SU-DHL-6 (cell line): ENCODE data around the gene PPP1R12A.

Experiments used
- H2AFZ ChIP-seq: fragments of 200-600 bp; sonication (generic); 2 replicates; pipeline ENCODE4 v1.6.1; 2014; ENCODE audit warnings: low read depth, mild to moderate bottlenecking, moderate library complexity, mixed read lengths, antibody characterized with exemption, low read length; ENCODE audit not compliant: severe bottlenecking
- H3F3A ChIP-seq: fragments of 200-600 bp; shearing (Covaris generic); 2 replicates; pipeline ENCODE4 v1.6.0; 2016; ENCODE audit warnings: antibody characterized with exemption, mild to moderate bottlenecking; ENCODE audit not compliant: insufficient read depth
- H3K27ac ChIP-seq: fragments of 200-600 bp; sonication (generic); 2 replicates; pipeline ENCODE4 v1.5.1; 2016; ENCODE audit warnings: low read depth, mild to moderate bottlenecking, low read length, moderate library complexity, mixed read lengths
- H3K27me3 ChIP-seq: fragments of 200-600 bp; sonication (generic), shearing (Covaris generic); 2 replicates; pipeline ENCODE4 v1.6.0; 2014; ENCODE audit warnings: mild to moderate bottlenecking, low read length
- H3K36me3 ChIP-seq: fragments of 200-600 bp; sonication (generic); 2 replicates; pipeline ENCODE4 v1.6.1; 2014; ENCODE audit warnings: mild to moderate bottlenecking, low read length, mixed read lengths
- H3K4me2 ChIP-seq: fragments of 300-600, 200-600 bp; shearing (Covaris generic), sonication (generic); 2 replicates; pipeline ENCODE4 v1.6.0; 2014; ENCODE audit warnings: low read length, low read depth, mild to moderate bottlenecking; ENCODE audit not compliant: poor library complexity, severe bottlenecking
- H3K4me3 ChIP-seq: fragments of 200-600 bp; sonication (generic); 2 replicates; pipeline ENCODE4 v1.5.1; 2014; ENCODE audit warnings: antibody characterized with exemption, low read length, mild to moderate bottlenecking, mixed read lengths; ENCODE audit not compliant: insufficient read depth, poor library complexity, severe bottlenecking
- H3K79me2 ChIP-seq: fragments of 200-600 bp; sonication (generic); 2 replicates; pipeline ENCODE4 v1.6.1; 2014; ENCODE audit warnings: mild to moderate bottlenecking, low read length, moderate library complexity; ENCODE audit not compliant: insufficient read depth
- H3K9ac ChIP-seq: fragments of 200-600 bp; sonication (generic); 2 replicates; pipeline ENCODE4 v1.7.0; 2014; ENCODE audit warnings: mild to moderate bottlenecking, low read length
- H3K9me2 ChIP-seq: fragments of 200-600 bp; sonication (generic); replicated peaks from 2 replicates; pipeline ENCODE4 v1.6.1; 2014; ENCODE audit warnings: low read length; ENCODE audit not compliant: insufficient read depth
- H3K9me3 ChIP-seq: fragments of 200-600 bp; sonication (generic); 2 replicates; pipeline ENCODE4 v1.6.1; 2014; ENCODE audit warnings: low read length, mixed read lengths; ENCODE audit not compliant: insufficient read depth
- H4K20me1 ChIP-seq: fragments of 200-600 bp; sonication (generic); 2 replicates; pipeline ENCODE4 v1.6.1; 2014; ENCODE audit warnings: low read depth, mild to moderate bottlenecking, antibody characterized with exemption, low read length, moderate library complexity, mixed read lengths
- CTCF ChIP-seq: fragments of 200-600 bp; sonication (generic); IDR thresholded peaks from one replicate; pipeline ENCODE4 v1.5.1; 2017; ENCODE audit warnings: antibody characterized with exemption, mild to moderate bottlenecking, low read length, moderate library complexity; ENCODE audit not compliant: insufficient read depth, poor library complexity, severe bottlenecking
- EZH2phosphoT487 ChIP-seq: fragments of 200-600 bp; sonication (generic), shearing (Covaris generic); conservative IDR thresholded peaks from 2 replicates; pipeline ENCODE4 v1.6.1; 2018; ENCODE audit warnings: mild to moderate bottlenecking, antibody characterized with exemption, low read length, moderate library complexity, mixed read lengths

The PPP1R12A gene

GRCh38 chr12:79857675-79858074, 77.2 kb downstream of the PPP1R12A start:
- no peak overlapping the region for H2AFZ ChIP-seq
- H3K9ac ChIP-seq = no peak overlapping the region
- no peak overlapping the region for H3K4me2 ChIP-seq
- H3K27me3 ChIP-seq = no peaks in the 10 kb centered on the region
- H3K9me2 ChIP-seq = no peaks in the 10 kb centered on the region
- no peak for TF ChIP-seq EZH2phosphoT487
- no peak for TF ChIP-seq CTCF
- H3K36me3 ChIP-seq = peaks cover 6% of the 10 kb centered on the region; the same call in 1 of the 2 replicates
- H3K79me2 ChIP-seq = peaks cover 88% of the 10 kb centered on the region
- H3K27ac ChIP-seq = no peak overlapping the region
- H3K4me3 ChIP-seq = no peak overlapping the region
- no peaks in the 10 kb centered on the region for H3K9me3 ChIP-seq
- no peaks in the 10 kb centered on the region; the same call in 1 of the 2 replicates for H4K20me1 ChIP-seq
- H3F3A ChIP-seq = no peaks in the 10 kb centered on the region

- Histone ChIP-seq H3K27ac (no peak overlapping the region), H3K9me2 (no peaks in the 10 kb centered on the region), H3K4me2 (no peak overlapping the region), H2AFZ (no peak overlapping the region), H3K9me3 (no peaks in the 10 kb centered on the region), H3K36me3 (no peaks in the 10 kb centered on the region), H4K20me1 (no peaks in the 10 kb centered on the region), H3K27me3 (no peaks in the 10 kb centered on the region), H3K9ac (no peak overlapping the region), H3K4me3 (no peak overlapping the region), H3K79me2 (peaks cover 88% of the 10 kb centered on the region), H3F3A (no peaks in the 10 kb centered on the region)
- TF ChIP-seq EZH2phosphoT487 (no peak), CTCF (no peak)
These were observed 84.1 kb downstream of the PPP1R12A start for GRCh38 chr12:79850610-79851299.

GRCh38 chr12:79848339-79848738, 86.6 kb downstream of the PPP1R12A start:
- TF ChIP-seq EZH2phosphoT487 = no peak
- H3K4me3 ChIP-seq = no peak overlapping the region
- H3F3A ChIP-seq = no peaks in the 10 kb centered on the region
- H3K4me2 ChIP-seq = no peak overlapping the region
- no peak overlapping the region for H3K27ac ChIP-seq
- no peaks in the 10 kb centered on the region for H3K9me2 ChIP-seq
- no peaks in the 10 kb centered on the region for H4K20me1 ChIP-seq
- H3K79me2 ChIP-seq = peaks cover 72% of the 10 kb centered on the region
- no peak overlapping the region for H3K9ac ChIP-seq
- H3K36me3 ChIP-seq = peaks cover 15% of the 10 kb centered on the region
- H2AFZ ChIP-seq = no peak overlapping the region
- no peaks in the 10 kb centered on the region for H3K27me3 ChIP-seq
- H3K9me3 ChIP-seq = no peaks in the 10 kb centered on the region

- no peaks in the 10 kb centered on the region for H3F3A ChIP-seq
- no peak overlapping the region for H3K27ac ChIP-seq
- H3K4me3 ChIP-seq = no peak overlapping the region
- no peak overlapping the region for H3K9ac ChIP-seq
- H4K20me1 ChIP-seq = no peaks in the 10 kb centered on the region
- H3K4me2 ChIP-seq = no peak overlapping the region
- peaks cover 18% of the 10 kb centered on the region for H3K36me3 ChIP-seq
- H3K9me3 ChIP-seq = no peaks in the 10 kb centered on the region
- H2AFZ ChIP-seq = no peak overlapping the region
- TF ChIP-seq CTCF (no peak), EZH2phosphoT487 (no peak)
- H3K9me2 ChIP-seq = no peaks in the 10 kb centered on the region
- H3K79me2 ChIP-seq = peaks cover 63% of the 10 kb centered on the region
- H3K27me3 ChIP-seq = no peaks in the 10 kb centered on the region
These were observed 87.5 kb downstream of the PPP1R12A start for GRCh38 chr12:79847417-79847816.
